ENCODE data around the gene TRIM23.

The TRIM23 gene

DNA sequence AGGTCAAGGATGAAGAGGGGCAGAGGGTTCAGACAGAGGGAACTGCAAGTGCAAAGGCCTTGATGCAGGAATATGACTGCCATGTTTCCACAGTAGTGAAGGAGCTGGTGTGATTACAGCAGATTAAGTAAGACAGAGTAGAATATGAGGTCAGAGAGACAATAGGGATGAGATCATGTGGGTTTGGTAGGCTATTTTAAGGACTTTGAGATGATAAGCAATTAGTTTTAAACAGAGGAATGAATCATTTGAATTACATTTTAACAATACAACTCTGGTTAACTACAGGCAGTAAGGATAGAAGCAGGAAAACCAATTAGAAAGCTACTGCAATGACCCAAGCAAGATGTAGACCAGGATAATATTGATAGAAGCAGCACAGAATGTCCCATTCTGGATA, 68.8 kb downstream of the TRIM23 start:
- Histone ChIP-seq H3K4me3 (ENCODE audit: low read length) (no peak overlapping the region), H3K9me2 (replicated peaks; ENCODE audit: control insufficient read depth, low read length) (no peaks in the 10 kb centered on the region), H3K27me3 (ENCODE audit: control insufficient read depth, low read length) (no peaks in the 10 kb centered on the region), H3K79me2 (ENCODE audit: control insufficient read depth, low read length) (peaks cover 56% of the 10 kb centered on the region), H3K4me1 (ENCODE audit: control insufficient read depth, low read length) (no peaks in the 10 kb centered on the region), H4K20me1 (ENCODE audit: control insufficient read depth, insufficient read depth, low read depth, low read length) (no peaks in the 10 kb centered on the region; the same call in 1 of the 2 replicates), H3F3A (ENCODE audit: control insufficient read depth, insufficient read depth) (no peaks in the 10 kb centered on the region), H3K36me3 (ENCODE audit: control insufficient read depth, low read length) (peaks cover 83% of the 10 kb centered on the region), H3K27ac (ENCODE audit: low read depth, low read length) (no peak overlapping the region), H3K9me3 (ENCODE audit: control insufficient read depth, insufficient read depth, low read length) (no peaks in the 10 kb centered on the region), H3K4me2 (ENCODE audit: low read length) (no peak overlapping the region)
- TF ChIP-seq EZH2phosphoT487 (IDR thresholded peaks at IDR 0.05; ENCODE audit: borderline replicate concordance, low read length) (no peak), CTCF (IDR thresholded peaks at IDR 0.05; ENCODE audit: low read depth, low read length, poor library complexity, severe bottlenecking) (no peak)

DNA sequence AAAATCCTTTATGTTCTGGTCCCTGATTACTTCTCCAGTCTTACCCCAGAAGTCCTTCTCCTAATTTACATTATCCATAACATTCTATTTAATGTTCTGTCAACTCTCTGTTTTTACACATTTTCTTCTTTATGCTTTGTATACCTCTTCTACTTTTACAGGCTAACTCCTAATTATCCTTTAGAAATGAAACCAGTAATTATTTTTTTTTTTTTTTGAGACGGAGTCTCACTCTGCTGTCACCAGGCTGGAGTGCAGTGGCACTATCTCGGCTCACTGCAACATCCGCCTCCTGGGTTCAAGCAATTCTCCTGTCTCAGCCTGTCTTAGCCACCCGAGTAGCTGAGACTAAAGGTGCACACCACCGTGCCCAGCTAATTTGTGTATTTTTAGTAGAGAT, 70.2 kb downstream of the TRIM23 start:
- H3K27ac ChIP-seq (ENCODE audit: low read depth, low read length): no peak overlapping the region
- no peaks in the 10 kb centered on the region for H3K4me1 ChIP-seq (ENCODE audit: control insufficient read depth, low read length)
- no peak overlapping the region for H3K4me2 ChIP-seq (ENCODE audit: low read length)
- no peaks in the 10 kb centered on the region; the same call in 1 of the 2 replicates for H4K20me1 ChIP-seq (ENCODE audit: control insufficient read depth, insufficient read depth, low read depth, low read length)
- TF ChIP-seq CTCF (IDR thresholded peaks at IDR 0.05; ENCODE audit: low read depth, low read length, poor library complexity, severe bottlenecking) (no peak), EZH2phosphoT487 (IDR thresholded peaks at IDR 0.05; ENCODE audit: borderline replicate concordance, low read length) (no peak)
- H3K36me3 ChIP-seq (ENCODE audit: control insufficient read depth, low read length): peaks cover 87% of the 10 kb centered on the region
- H3K27me3 ChIP-seq (ENCODE audit: control insufficient read depth, low read length): no peaks in the 10 kb centered on the region
- peaks cover 44% of the 10 kb centered on the region for H3K79me2 ChIP-seq (ENCODE audit: control insufficient read depth, low read length)
- no peaks in the 10 kb centered on the region for H3K9me3 ChIP-seq (ENCODE audit: control insufficient read depth, insufficient read depth, low read length)
- no peaks in the 10 kb centered on the region for H3F3A ChIP-seq (ENCODE audit: control insufficient read depth, insufficient read depth)
- no peaks in the 10 kb centered on the region for H3K9me2 ChIP-seq (replicated peaks; ENCODE audit: control insufficient read depth, low read length)
- no peak overlapping the region for H3K4me3 ChIP-seq (ENCODE audit: low read length)

- Histone ChIP-seq H3K4me1 (ENCODE audit: control insufficient read depth, low read length) (no peaks in the 10 kb centered on the region), H3F3A (ENCODE audit: control insufficient read depth, insufficient read depth) (no peaks in the 10 kb centered on the region), H3K9me2 (replicated peaks; ENCODE audit: control insufficient read depth, low read length) (no peaks in the 10 kb centered on the region), H4K20me1 (ENCODE audit: control insufficient read depth, insufficient read depth, low read depth, low read length) (no peaks in the 10 kb centered on the region), H3K27ac (ENCODE audit: low read depth, low read length) (no peak overlapping the region), H3K4me3 (ENCODE audit: low read length) (no peak overlapping the region), H3K27me3 (ENCODE audit: control insufficient read depth, low read length) (no peaks in the 10 kb centered on the region), H3K79me2 (ENCODE audit: control insufficient read depth, low read length) (peaks cover 9% of the 10 kb centered on the region), H3K4me2 (ENCODE audit: low read length) (no peak overlapping the region), H3K36me3 (ENCODE audit: control insufficient read depth, low read length) (peaks cover 92% of the 10 kb centered on the region), H3K9me3 (ENCODE audit: control insufficient read depth, insufficient read depth, low read length) (no peaks in the 10 kb centered on the region)
- TF ChIP-seq CTCF (IDR thresholded peaks at IDR 0.05; ENCODE audit: low read depth, low read length, poor library complexity, severe bottlenecking) (no peak), EZH2phosphoT487 (IDR thresholded peaks at IDR 0.05; ENCODE audit: borderline replicate concordance, low read length) (no peak)
These were observed 75.9 kb downstream of the TRIM23 start for GRCh38 chr5:65548281-65548680.

All from DOHH2 (cell line).